GM23338 (cell line): ENCODE results near the gene POLR3E. TPM values are rescaled to one million over a fixed set of nuclear protein-coding genes. Genes with fewer than 3 reads are reported as not detected.

ENCODE experiments used
- ATAC-seq: fragments of 200-7000 bp; cut with Tn5 transposase; 3 replicates; pipeline ENCODE4 v1.9.1; 2020
- DNase-seq: peaks from one replicate; pipeline ENCODE4 v3.0.0-alpha.2; 2015; ENCODE audit warnings: low spot score
- H2AFZ ChIP-seq: fragments of 200-600 bp; sonication (generic); 2 replicates; pipeline ENCODE4 v1.8.0; 2016; ENCODE audit warnings: antibody characterized with exemption, mild to moderate bottlenecking, moderate library complexity
- H3F3A ChIP-seq: fragments of 200-600 bp; sonication (generic); replicated peaks from 2 replicates; pipeline ENCODE4 v1.8.0; 2017; ENCODE audit warnings: antibody characterized with exemption, mixed run types, low read depth
- H3K27ac ChIP-seq: fragments of 200-600 bp; sonication (generic); 2 replicates; pipeline ENCODE4 v1.6.1; 2016; ENCODE audit warnings: low read depth
- H3K27me3 ChIP-seq: fragments of 200-600 bp; sonication (generic); 2 replicates; pipeline ENCODE4 v1.8.0; 2016; ENCODE audit warnings: mild to moderate bottlenecking, mixed run types, moderate library complexity; ENCODE audit not compliant: insufficient read depth
- H3K36me3 ChIP-seq: fragments of 200-600 bp; sonication (generic); 2 replicates; pipeline ENCODE4 v1.8.0; 2016; ENCODE audit warnings: mild to moderate bottlenecking; ENCODE audit not compliant: insufficient read depth
- H3K4me1 ChIP-seq: fragments of 200-600 bp; sonication (generic); 2 replicates; pipeline ENCODE4 v1.8.0; 2016; ENCODE audit warnings: mild to moderate bottlenecking, moderate library complexity; ENCODE audit not compliant: insufficient read depth
- H3K4me2 ChIP-seq: fragments of 200-600 bp; sonication (generic); 2 replicates; pipeline ENCODE4 v1.7.1; 2017; ENCODE audit warnings: mixed run types
- H3K4me3 ChIP-seq: fragments of 200-600 bp; sonication (generic); 2 replicates; pipeline ENCODE4 v1.6.1; 2016; ENCODE audit warnings: mixed run types
- H3K79me2 ChIP-seq: fragments of 200-600 bp; sonication (generic); replicated peaks from 2 replicates; pipeline ENCODE4 v1.8.0; 2017; ENCODE audit warnings: mild to moderate bottlenecking; ENCODE audit not compliant: insufficient read depth
- H3K9me2 ChIP-seq: fragments of 200-600 bp; sonication (generic); 2 replicates; pipeline ENCODE4 v1.8.0; 2017; ENCODE audit not compliant: insufficient read depth
- H4K20me1 ChIP-seq: fragments of 200-600 bp; sonication (generic); replicated peaks from 2 replicates; pipeline ENCODE4 v1.8.0; 2017; ENCODE audit warnings: mild to moderate bottlenecking; ENCODE audit not compliant: insufficient read depth
- H3K27ac Mint-ChIP-seq: 2 replicates; pipeline ENCODE4 v1.8.0; 2020; ENCODE audit warnings: inconsistent platforms, mild to moderate bottlenecking, moderate library complexity, mixed read lengths
- H3K27me3 Mint-ChIP-seq: 3 replicates; pipeline ENCODE4 v1.8.0; 2022; ENCODE audit warnings: low read depth, mild to moderate bottlenecking, moderate library complexity, mixed read lengths, inconsistent platforms; ENCODE audit not compliant: insufficient read depth, poor library complexity
- H3K36me3 Mint-ChIP-seq: 3 replicates; pipeline ENCODE4 v1.8.0; 2021; ENCODE audit warnings: low read depth, mild to moderate bottlenecking, inconsistent platforms, moderate library complexity, mixed read lengths
- H3K4me1 Mint-ChIP-seq: 3 replicates; pipeline ENCODE4 v1.8.0; 2020; ENCODE audit warnings: mild to moderate bottlenecking, inconsistent platforms, mixed read lengths
- H3K4me3 Mint-ChIP-seq: 3 replicates; pipeline ENCODE4 v1.8.0; 2021; ENCODE audit warnings: moderate library complexity, mild to moderate bottlenecking, inconsistent platforms, mixed read lengths
- H3K9me3 Mint-ChIP-seq: 3 replicates; pipeline ENCODE4 v1.8.0; 2020; ENCODE audit warnings: moderate library complexity, mild to moderate bottlenecking, inconsistent platforms, mixed read lengths
- CREB1 ChIP-seq: fragments of 250-450 bp; sonication (Bioruptor Pico); IDR thresholded peaks from 2 replicates; pipeline ENCODE4 v1.5.0; 2020; ENCODE audit warnings: low read depth, mild to moderate bottlenecking, moderate library complexity
- EZH2 ChIP-seq: fragments of 200-600 bp; sonication (generic); IDR thresholded peaks from one replicate; pipeline ENCODE4 v1.8.0; 2017; ENCODE audit warnings: antibody characterized with exemption, mild to moderate bottlenecking, low read depth; ENCODE audit not compliant: unreplicated experiment
- EZH2phosphoT487 ChIP-seq: fragments of 200-600 bp; sonication (generic); IDR thresholded peaks from one replicate; pipeline ENCODE4 v1.8.1; 2018; ENCODE audit warnings: antibody characterized with exemption; ENCODE audit not compliant: unreplicated experiment
- JUNB ChIP-seq: IDR thresholded peaks from one replicate; pipeline ENCODE4 v1.6.1; 2016; ENCODE audit warnings: antibody characterized with exemption; ENCODE audit not compliant: unreplicated experiment
- NANOG ChIP-seq: IDR thresholded peaks from 2 replicates; pipeline ENCODE4 v1.6.1; 2016; ENCODE audit warnings: antibody characterized with exemption, borderline replicate concordance
- POLR2AphosphoS5 ChIP-seq: IDR thresholded peaks from 2 replicates; pipeline ENCODE4 v1.6.1; 2016; ENCODE audit warnings: antibody characterized with exemption, low read depth
- STAT1 ChIP-seq: IDR thresholded peaks from one replicate; pipeline ENCODE4 v1.6.1; 2016; ENCODE audit warnings: antibody characterized with exemption; ENCODE audit not compliant: unreplicated experiment
- ZNF331 ChIP-seq: fragments of 250-450 bp; sonication (Bioruptor Pico); IDR thresholded peaks from 2 replicates; pipeline ENCODE4 v1.5.0; 2020; ENCODE audit warnings: low read depth, mild to moderate bottlenecking, moderate library complexity
- polyA plus RNA-seq: library from polyadenylated mRNA; unstranded; fragments of >200 nt; fragmentation: Nextera tagmentation; extraction: Ambion mirVana; gene quantifications from 2 replicates; pipeline ENCODE4 v1.2.1, GENCODE V29; 2016
- total RNA-seq: library from RNA; depleted of rRNA; stranded (reverse); fragments of >200 nt; shearing (Covaris generic); gene quantifications from 2 replicates; pipeline ENCODE4 v1.2.3, GENCODE V29; 2014
- TF ChIP-seq, protein P1 (sequence below), 2 experiments: fragments of 200-600 bp in 1 of 2; sonication (generic) in 1 of 2; conservative IDR thresholded peaks; 2 replicates each; pipeline versions ENCODE4 v1.5.1 to v1.6.1; 2016 to 2017; ENCODE audit warnings: antibody characterized with exemption in 2 of 2, low read depth in 2 of 2, mild to moderate bottlenecking in 2 of 2, moderate library complexity in 1 of 2
- TF ChIP-seq, protein P2 (sequence below): fragments of 250-450 bp; sonication (Bioruptor Pico); IDR thresholded peaks from 2 replicates; pipeline ENCODE4 v1.5.0; 2020; ENCODE audit warnings: mild to moderate bottlenecking, moderate library complexity
- TF ChIP-seq, protein P3 (sequence below): IDR thresholded peaks from 2 replicates; pipeline ENCODE4 v1.6.1; 2016; ENCODE audit warnings: antibody characterized with exemption

The POLR3E gene
- total and polyA plus RNA-seq, 2 experiments from 2014 or later = 62.7 to 141 TPM

DNA sequence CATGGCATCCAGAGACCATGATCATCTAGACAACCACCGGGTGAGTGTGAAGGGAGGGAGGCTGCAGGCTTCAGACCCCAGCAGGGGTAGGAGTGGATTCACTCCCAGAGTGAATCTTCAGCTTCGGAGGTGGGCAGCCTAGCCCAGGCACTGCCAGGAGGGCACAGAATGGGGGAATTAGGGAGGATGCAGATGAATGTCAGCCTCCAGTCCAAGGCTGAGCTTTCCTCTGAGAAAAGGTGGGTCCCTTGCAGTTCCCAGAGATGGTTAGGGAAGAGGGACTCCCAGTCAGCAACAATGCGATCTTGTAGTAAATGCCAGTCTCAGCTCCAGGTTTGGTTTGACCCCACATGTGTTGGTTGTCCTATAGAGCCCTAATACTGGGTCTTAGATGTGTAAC, 36.7 kb upstream of the POLR3E start:
- Histone ChIP-seq H3K27ac (no peak overlapping the region), H3K4me2 (no peak overlapping the region), H3K4me1 (no peaks in the 10 kb centered on the region), H3K27me3 (no peaks in the 10 kb centered on the region), H3K4me3 (no peak overlapping the region), H4K20me1 (no peaks in the 10 kb centered on the region), H3F3A (no peaks in the 10 kb centered on the region), H3K9me2 (no peaks in the 10 kb centered on the region), H3K36me3 (peaks cover 22% of the 10 kb centered on the region), H3K79me2 (no peaks in the 10 kb centered on the region), H2AFZ (no peak overlapping the region)
- no peaks in the 10 kb centered on the region for H3K4me1 Mint-ChIP-seq
- H3K36me3 Mint-ChIP-seq = peaks cover 50% of the 10 kb centered on the region
- H3K27ac Mint-ChIP-seq = no peak overlapping the region
- H3K27me3 Mint-ChIP-seq = peaks cover 5% of the 10 kb centered on the region
- TF ChIP-seq, protein P1, sequence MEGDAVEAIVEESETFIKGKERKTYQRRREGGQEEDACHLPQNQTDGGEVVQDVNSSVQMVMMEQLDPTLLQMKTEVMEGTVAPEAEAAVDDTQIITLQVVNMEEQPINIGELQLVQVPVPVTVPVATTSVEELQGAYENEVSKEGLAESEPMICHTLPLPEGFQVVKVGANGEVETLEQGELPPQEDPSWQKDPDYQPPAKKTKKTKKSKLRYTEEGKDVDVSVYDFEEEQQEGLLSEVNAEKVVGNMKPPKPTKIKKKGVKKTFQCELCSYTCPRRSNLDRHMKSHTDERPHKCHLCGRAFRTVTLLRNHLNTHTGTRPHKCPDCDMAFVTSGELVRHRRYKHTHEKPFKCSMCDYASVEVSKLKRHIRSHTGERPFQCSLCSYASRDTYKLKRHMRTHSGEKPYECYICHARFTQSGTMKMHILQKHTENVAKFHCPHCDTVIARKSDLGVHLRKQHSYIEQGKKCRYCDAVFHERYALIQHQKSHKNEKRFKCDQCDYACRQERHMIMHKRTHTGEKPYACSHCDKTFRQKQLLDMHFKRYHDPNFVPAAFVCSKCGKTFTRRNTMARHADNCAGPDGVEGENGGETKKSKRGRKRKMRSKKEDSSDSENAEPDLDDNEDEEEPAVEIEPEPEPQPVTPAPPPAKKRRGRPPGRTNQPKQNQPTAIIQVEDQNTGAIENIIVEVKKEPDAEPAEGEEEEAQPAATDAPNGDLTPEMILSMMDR (conservative IDR thresholded peaks at IDR 0.05; ENCODE audit: low read depth in 2 of 2) = no peak
- H3K9me3 Mint-ChIP-seq = peaks cover 3% of the 10 kb centered on the region; the same call in 1 of the 3 replicates
- ATAC-seq = no peak
- DNase-seq = no peak
- no peak overlapping the region for H3K4me3 Mint-ChIP-seq

DNA sequence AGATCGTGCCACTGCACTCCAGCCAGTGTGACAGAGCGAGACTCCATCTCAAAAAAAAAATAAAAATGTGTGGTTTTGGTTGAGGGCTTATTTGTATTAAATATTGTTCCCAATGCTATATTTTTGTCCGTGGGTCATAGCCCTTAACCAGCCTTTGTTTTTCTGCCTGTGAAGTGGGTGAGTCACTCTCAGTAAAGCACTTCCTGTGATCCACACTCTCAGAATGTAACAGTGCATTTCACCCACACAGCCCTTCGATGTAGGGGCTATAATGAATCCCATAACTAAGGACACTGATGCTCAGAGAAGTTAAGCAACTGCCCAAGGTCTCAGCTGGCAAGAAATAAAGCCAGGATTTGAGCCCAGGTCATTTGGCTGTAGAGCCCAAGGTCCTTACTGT, 34.7 kb upstream of the POLR3E start:
- H3K4me3 ChIP-seq = no peak overlapping the region
- no peak for DNase-seq
- no peaks in the 10 kb centered on the region for H3K9me2 ChIP-seq
- no peaks in the 10 kb centered on the region for H3K4me1 ChIP-seq
- Mint-ChIP-seq H3K36me3 (peaks cover 40% of the 10 kb centered on the region), H3K4me1 (no peaks in the 10 kb centered on the region), H3K9me3 (peaks cover 3% of the 10 kb centered on the region; the same call in 1 of the 3 replicates), H3K27ac (no peak overlapping the region), H3K4me3 (no peak overlapping the region), H3K27me3 (peaks cover 5% of the 10 kb centered on the region)
- no peaks in the 10 kb centered on the region for H4K20me1 ChIP-seq
- no peaks in the 10 kb centered on the region for H3K27me3 ChIP-seq
- H3K4me2 ChIP-seq = no peak overlapping the region
- ATAC-seq = no peak
- peaks cover 18% of the 10 kb centered on the region for H3K36me3 ChIP-seq
- H3F3A ChIP-seq = no peaks in the 10 kb centered on the region
- H3K79me2 ChIP-seq = no peaks in the 10 kb centered on the region
- H2AFZ ChIP-seq = no peak overlapping the region
- no peak overlapping the region for H3K27ac ChIP-seq
- no peak for TF ChIP-seq JUNB
- no peak for TF ChIP-seq EZH2
- no peak for TF ChIP-seq CREB1 (CRISPR knock-in tag)
- TF ChIP-seq, protein P1 (conservative IDR thresholded peaks at IDR 0.05; ENCODE audit: low read depth in 2 of 2) = no peak
- TF ChIP-seq, protein P2, sequence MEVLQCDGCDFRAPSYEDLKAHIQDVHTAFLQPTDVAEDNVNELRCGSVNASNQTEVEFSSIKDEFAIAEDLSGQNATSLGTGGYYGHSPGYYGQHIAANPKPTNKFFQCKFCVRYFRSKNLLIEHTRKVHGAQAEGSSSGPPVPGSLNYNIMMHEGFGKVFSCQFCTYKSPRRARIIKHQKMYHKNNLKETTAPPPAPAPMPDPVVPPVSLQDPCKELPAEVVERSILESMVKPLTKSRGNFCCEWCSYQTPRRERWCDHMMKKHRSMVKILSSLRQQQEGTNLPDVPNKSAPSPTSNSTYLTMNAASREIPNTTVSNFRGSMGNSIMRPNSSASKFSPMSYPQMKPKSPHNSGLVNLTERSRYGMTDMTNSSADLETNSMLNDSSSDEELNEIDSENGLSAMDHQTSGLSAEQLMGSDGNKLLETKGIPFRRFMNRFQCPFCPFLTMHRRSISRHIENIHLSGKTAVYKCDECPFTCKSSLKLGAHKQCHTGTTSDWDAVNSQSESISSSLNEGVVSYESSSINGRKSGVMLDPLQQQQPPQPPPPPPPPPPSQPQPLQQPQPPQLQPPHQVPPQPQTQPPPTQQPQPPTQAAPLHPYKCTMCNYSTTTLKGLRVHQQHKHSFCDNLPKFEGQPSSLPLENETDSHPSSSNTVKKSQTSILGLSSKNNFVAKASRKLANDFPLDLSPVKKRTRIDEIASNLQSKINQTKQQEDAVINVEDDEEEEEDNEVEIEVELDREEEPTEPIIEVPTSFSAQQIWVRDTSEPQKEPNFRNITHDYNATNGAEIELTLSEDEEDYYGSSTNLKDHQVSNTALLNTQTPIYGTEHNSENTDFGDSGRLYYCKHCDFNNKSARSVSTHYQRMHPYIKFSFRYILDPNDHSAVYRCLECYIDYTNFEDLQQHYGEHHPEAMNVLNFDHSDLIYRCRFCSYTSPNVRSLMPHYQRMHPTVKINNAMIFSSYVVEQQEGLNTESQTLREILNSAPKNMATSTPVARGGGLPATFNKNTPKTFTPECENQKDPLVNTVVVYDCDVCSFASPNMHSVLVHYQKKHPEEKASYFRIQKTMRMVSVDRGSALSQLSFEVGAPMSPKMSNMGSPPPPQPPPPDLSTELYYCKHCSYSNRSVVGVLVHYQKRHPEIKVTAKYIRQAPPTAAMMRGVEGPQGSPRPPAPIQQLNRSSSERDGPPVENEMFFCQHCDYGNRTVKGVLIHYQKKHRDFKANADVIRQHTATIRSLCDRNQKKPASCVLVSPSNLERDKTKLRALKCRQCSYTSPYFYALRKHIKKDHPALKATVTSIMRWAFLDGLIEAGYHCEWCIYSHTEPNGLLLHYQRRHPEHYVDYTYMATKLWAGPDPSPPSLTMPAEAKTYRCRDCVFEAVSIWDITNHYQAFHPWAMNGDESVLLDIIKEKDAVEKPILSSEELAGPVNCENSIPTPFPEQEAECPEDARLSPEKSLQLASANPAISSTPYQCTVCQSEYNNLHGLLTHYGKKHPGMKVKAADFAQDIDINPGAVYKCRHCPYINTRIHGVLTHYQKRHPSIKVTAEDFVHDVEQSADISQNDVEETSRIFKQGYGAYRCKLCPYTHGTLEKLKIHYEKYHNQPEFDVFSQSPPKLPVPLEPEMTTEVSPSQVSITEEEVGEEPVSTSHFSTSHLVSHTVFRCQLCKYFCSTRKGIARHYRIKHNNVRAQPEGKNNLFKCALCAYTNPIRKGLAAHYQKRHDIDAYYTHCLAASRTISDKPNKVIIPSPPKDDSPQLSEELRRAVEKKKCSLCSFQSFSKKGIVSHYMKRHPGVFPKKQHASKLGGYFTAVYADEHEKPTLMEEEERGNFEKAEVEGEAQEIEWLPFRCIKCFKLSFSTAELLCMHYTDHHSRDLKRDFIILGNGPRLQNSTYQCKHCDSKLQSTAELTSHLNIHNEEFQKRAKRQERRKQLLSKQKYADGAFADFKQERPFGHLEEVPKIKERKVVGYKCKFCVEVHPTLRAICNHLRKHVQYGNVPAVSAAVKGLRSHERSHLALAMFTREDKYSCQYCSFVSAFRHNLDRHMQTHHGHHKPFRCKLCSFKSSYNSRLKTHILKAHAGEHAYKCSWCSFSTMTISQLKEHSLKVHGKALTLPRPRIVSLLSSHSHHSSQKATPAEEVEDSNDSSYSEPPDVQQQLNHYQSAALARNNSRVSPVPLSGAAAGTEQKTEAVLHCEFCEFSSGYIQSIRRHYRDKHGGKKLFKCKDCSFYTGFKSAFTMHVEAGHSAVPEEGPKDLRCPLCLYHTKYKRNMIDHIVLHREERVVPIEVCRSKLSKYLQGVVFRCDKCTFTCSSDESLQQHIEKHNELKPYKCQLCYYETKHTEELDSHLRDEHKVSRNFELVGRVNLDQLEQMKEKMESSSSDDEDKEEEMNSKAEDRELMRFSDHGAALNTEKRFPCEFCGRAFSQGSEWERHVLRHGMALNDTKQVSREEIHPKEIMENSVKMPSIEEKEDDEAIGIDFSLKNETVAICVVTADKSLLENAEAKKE (CRISPR knock-in tag) = no peak
- TF ChIP-seq, protein P3, sequence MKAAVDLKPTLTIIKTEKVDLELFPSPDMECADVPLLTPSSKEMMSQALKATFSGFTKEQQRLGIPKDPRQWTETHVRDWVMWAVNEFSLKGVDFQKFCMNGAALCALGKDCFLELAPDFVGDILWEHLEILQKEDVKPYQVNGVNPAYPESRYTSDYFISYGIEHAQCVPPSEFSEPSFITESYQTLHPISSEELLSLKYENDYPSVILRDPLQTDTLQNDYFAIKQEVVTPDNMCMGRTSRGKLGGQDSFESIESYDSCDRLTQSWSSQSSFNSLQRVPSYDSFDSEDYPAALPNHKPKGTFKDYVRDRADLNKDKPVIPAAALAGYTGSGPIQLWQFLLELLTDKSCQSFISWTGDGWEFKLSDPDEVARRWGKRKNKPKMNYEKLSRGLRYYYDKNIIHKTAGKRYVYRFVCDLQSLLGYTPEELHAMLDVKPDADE = no peak
- TF ChIP-seq EZH2phosphoT487 = no peak
- no peak for TF ChIP-seq NANOG
- TF ChIP-seq STAT1 = no peak
- TF ChIP-seq ZNF331 (CRISPR knock-in tag) = no peak
- no peak for TF ChIP-seq POLR2AphosphoS5
